GM18511 (cell line): ENCODE results near the gene MRPL27.

ENCODE experiments used
- ATAC-seq: cut with Tn5 transposase; IDR thresholded peaks from one replicate; pipeline ENCODE4 v1.9.1; 2021; ENCODE audit warnings: mild to moderate bottlenecking, moderate library complexity; ENCODE audit not compliant: unreplicated experiment

Gene MRPL27

DNA sequence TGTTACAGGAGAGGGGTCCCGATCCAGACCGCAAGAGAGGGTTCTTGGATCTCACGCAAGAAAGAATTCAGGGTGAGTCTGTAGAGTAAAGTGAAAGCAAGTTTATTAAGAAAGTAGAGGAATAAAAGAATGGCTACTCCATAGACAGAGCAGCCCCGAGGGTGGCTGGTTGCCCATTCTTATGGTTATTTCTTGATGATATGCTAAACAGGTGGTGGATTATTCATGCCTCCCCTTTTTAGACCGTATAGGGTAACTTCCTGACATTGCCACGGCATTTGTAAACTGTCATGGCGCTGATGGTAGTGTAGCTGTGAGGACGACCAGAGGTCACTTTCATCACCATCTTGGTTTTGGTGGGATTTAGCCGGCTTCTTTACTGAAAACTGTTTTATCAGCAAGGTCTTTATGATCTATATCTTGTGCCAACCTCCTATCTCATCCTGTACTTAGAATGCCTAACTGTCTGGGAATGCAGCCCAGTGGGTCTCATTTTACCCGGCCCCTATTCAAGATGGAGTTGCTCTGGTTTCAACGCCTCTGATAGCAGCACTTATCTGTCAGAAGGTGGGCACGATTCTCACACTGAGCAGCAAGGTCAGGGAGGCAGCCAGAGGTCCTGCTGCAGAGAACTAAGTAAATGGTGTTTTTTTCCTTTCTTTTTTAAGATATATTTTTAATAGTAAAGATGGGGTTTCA lies 53.5 kb downstream of the MRPL27 start:
- no peak for ATAC-seq

DNA sequence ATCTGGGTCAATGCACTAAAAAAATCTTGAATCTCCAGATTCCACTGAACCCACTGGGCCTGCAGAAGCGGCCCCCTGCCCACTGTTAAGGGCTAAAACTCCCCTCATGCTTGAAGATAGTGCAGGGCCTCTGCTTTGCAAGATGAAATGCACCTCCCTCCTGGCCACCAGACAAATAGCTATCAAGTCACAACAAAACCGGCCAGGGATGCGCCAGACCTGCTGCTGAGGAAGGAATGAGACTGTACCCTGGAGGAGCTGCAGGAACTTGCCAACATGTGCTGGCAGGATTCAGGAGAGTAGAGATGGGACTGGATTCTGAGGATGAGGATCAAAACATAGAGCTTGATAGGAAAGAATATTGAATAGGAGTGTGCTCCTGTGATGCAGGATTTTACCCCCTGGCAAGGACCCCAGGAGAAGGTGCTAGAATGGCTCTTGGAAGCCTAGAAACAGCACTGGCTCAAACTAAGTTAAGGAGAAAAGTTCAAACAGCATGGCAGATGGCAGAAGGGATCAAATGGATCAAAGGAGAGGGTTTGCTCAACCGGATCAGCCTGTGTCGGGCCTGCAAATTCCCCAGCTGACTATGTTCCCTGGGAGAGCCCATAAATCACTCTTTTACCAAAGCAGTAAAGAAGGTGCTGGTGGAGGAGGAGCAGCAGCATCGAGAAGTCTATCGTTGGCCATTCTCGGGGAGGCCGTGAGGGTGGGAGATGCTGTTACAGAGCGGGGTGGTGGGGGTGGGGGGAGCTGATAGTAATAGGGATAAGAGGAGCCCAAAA lies 54.3 kb downstream of the MRPL27 start:
- ATAC-seq = no peak
